Stimulated activated CD8-positive, alpha-beta memory T cell treated with anti-CD3 and anti-CD28 coated beads, Interleukin-4, amount 100 ng/mL, for 48 hours (primary cell): Measurements from ENCODE around the gene CLEC10A.

Experiments
- DNase-seq: peaks from one replicate; pipeline ENCODE4 v3.0.0-alpha.2; 2020

CLEC10A gene

GRCh38 chr17:7035591-7036368 lies 44.3 kb downstream of the CLEC10A start, which contains the start of gene SLC16A13:
TSS of gene SLC16A13 (plus strand) at chr17:7036015. CDS start at chr17:7036383, 368 bp downstream.
- peak; percentile 98 for DNase-seq

GRCh38 chr17:7034955-7035590 lies 45.0 kb downstream of the CLEC10A start:
- DNase-seq = peak; percentile 62

- DNase-seq = peak; percentile 65
These were observed 50.4 kb downstream of the CLEC10A start for GRCh38 chr17:7029659-7030058.

- no peak for DNase-seq
These were observed 51.0 kb downstream of the CLEC10A start for GRCh38 chr17:7029096-7029495.

GRCh38 chr17:7027335-7027734 lies 52.7 kb downstream of the CLEC10A start:
- DNase-seq = no peak

GRCh38 chr17:7026471-7027115 lies 53.5 kb downstream of the CLEC10A start:
- no peak for DNase-seq

GRCh38 chr17:7025245-7025644 lies 54.8 kb downstream of the CLEC10A start:
- no peak for DNase-seq
